Common myeloid progenitor, CD34-positive (primary cell): Measurements from ENCODE around the gene SLX9.
A peak's percentile ranks its signal among the peaks of the same experiment; 100 is the strongest.

ENCODE experiments used
- CTCF ChIA-PET: fragments of 350-600 bp; sonication (Branson Sonifier 250); formaldehyde crosslinking; loops from one replicate; lab custom pipeline; 2021; ENCODE audit warnings: antibody characterized with exemption; lab: Charles Lee
- POLR2A ChIA-PET: fragments of 350-600 bp; sonication (Branson Sonifier 250); formaldehyde crosslinking; loops from one replicate; lab custom pipeline; 2021; ENCODE audit warnings: antibody characterized with exemption; lab: Charles Lee
- DNase-seq, 3 donors: peaks; one replicate each; pipeline versions ENCODE4 v3.0.0 to v3.0.0-alpha.2; 2013
- H3K27ac ChIP-seq, 2 experiments: 1 replicate in 1 of 2; 2 replicates in 1 of 2; pipeline ENCODE4 v1.7.0; 2013; ENCODE audit warnings: inconsistent platforms in 2 of 2, low read length in 2 of 2, mild to moderate bottlenecking in 2 of 2, low read depth in 1 of 2, moderate library complexity in 1 of 2; ENCODE audit not compliant: severe bottlenecking in 2 of 2, insufficient read depth in 1 of 2, poor library complexity in 1 of 2
- H3K27me3 ChIP-seq, 5 experiments: replicated peaks in 2 of 5; 1 replicate in 3 of 5; 2 replicates in 2 of 5; pipeline versions ENCODE4 v1.6.1 to v1.7.0; 2013; ENCODE audit warnings: low read length in 4 of 5, mild to moderate bottlenecking in 2 of 5, moderate library complexity in 2 of 5, inconsistent platforms in 1 of 5; ENCODE audit not compliant: insufficient read depth in 5 of 5, control insufficient read depth in 4 of 5
- H3K36me3 ChIP-seq, 4 experiments: 1 replicate in 2 of 4; 2 replicates in 2 of 4; pipeline versions ENCODE4 v1.6.1 to v1.7.0; 2013; ENCODE audit warnings: low read length in 3 of 4, control low read depth in 1 of 4, mild to moderate bottlenecking in 1 of 4; ENCODE audit not compliant: control insufficient read depth in 4 of 4, insufficient read depth in 4 of 4
- H3K4me1 ChIP-seq, 4 experiments: 1 replicate in 3 of 4; 2 replicates in 1 of 4; pipeline versions ENCODE4 v1.6.1 to v1.7.1; 2013; ENCODE audit warnings: low read length in 3 of 4, mild to moderate bottlenecking in 3 of 4, control low read depth in 1 of 4, inconsistent platforms in 1 of 4, moderate library complexity in 1 of 4; ENCODE audit not compliant: control insufficient read depth in 4 of 4, insufficient read depth in 4 of 4; ENCODE audit errors: control extremely low read depth in 1 of 4
- H3K4me3 ChIP-seq, 7 experiments: 1 replicate in 4 of 7; 2 replicates in 3 of 7; pipeline versions ENCODE4 v1.5.1 to v1.7.0; 2013; ENCODE audit warnings: mild to moderate bottlenecking in 7 of 7, low read length in 6 of 7, moderate library complexity in 6 of 7, inconsistent platforms in 2 of 7, low read depth in 2 of 7, control low read depth in 1 of 7; ENCODE audit not compliant: insufficient read depth in 4 of 7, control insufficient read depth in 1 of 7; ENCODE audit errors: extremely low read depth in 1 of 7
- H3K9me3 ChIP-seq, 5 experiments: 1 replicate in 4 of 5; 2 replicates in 1 of 5; pipeline versions ENCODE4 v1.6.1 to v1.7.1; 2013; ENCODE audit warnings: low read length in 4 of 5, mild to moderate bottlenecking in 2 of 5, inconsistent platforms in 1 of 5, low read depth in 1 of 5, moderate library complexity in 1 of 5; ENCODE audit not compliant: control insufficient read depth in 4 of 5, insufficient read depth in 2 of 5; ENCODE audit errors: control extremely low read depth in 1 of 5
- whole genome bisulfite sequencing: methylation state at CpG from one replicate; pipeline ENCODE4 v1.1.5; 2013; ENCODE audit not compliant: insufficient coverage; 5-methylcytosine and 5-hydroxymethylcytosine counted together

SLX9 gene

DNA sequence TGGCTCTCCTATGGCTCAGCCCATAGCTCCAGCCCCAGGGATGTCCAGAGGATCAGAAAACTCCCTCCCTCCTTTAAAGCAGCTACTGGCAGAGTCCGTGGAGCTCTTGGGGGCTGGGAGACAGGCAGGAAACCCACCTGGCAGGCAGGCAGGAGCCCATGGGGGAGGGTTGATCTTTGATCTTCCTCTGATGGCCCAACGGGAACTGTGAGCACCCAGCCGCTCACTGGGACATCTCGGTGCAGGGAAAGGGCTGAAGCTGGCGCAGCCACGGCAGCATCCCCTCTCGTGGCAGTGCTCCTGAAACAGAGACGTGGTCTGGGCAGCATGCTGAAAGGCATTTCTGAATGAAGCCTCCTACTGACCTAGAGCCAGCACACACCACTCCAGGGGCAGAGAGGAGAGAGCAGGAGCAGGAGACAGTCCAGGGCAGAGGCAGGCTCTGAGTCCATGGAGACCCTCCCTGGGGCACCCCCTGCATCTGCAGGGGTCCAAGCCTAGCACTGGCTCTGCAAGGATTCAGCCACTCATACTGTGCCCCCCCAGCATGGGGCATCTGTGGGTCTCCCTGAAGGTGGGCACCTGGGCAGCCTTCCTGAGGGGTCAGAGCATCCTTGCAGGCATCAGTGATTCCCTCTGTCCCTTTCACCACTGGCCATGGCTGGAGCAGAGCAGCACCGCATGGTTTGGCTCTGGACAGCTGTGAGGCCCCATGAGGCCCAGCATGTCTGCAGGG lies 4.9 kb upstream of the SLX9 start:
- 96% methylated on average over 9 of the region's 9 CpGs for WGBS
- no peaks in the 10 kb centered on the region for H3K36me3 ChIP-seq
- no peaks in the 10 kb centered on the region for H3K9me3 ChIP-seq
- ChIA-PET CTCF (interaction anchor here (0.6 to 2.6 kb wide), 13 partner anchors 9 to 424 kb away, joined by 3 to 10 read pairs (median 3); partner anchors contain the start of gene UBE2G2), POLR2A (no interaction called here)
- H3K27ac ChIP-seq: no peak overlapping the region
- H3K4me3 ChIP-seq: no peak overlapping the region
- H3K4me1 ChIP-seq: peaks cover 0 to 43% (median 39%) of the 10 kb centered on the region in 4 experiments
- H3K27me3 ChIP-seq: peaks cover 0 to 2% (median 0%) of the 10 kb centered on the region in 5 experiments
- no peak for DNase-seq

DNA sequence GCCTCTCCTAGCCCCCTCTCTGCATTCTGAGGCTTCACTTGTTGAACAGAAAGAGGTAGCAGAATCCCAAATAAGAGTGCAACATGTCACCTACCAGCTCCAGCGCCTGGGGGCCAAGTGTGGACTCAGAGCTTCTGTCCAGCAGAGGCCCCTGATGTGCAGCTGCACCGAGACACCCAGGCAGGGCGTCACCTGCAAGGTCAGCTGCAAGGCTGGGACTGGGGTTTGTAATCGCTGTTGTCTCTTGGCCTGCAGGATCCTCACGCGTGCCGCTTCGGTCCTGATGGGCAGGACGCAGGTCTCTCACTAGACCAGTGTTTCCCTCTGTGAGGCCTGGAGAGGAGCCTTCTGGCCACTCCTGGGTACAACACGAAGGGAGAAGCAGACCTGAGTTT lies 4.3 kb upstream of the SLX9 start:
- ChIA-PET POLR2A (no interaction called here), CTCF (interaction anchor here (0.8 to 2.6 kb wide), 6 partner anchors 9 to 81 kb away, joined by 3 to 10 read pairs (median 4); no protein-coding TSS in a partner anchor)
- peaks cover 0 to 2% (median 0%) of the 10 kb centered on the region in 5 experiments for H3K27me3 ChIP-seq
- no peaks in the 10 kb centered on the region for H3K36me3 ChIP-seq
- H3K27ac ChIP-seq: no peak overlapping the region
- H3K4me1 ChIP-seq: peaks cover 2 to 37% (median 36%) of the 10 kb centered on the region in 4 experiments
- no peak for DNase-seq
- 96% methylated on average over 9 of the region's 10 CpGs for WGBS
- H3K4me3 ChIP-seq: no peak overlapping the region
- H3K9me3 ChIP-seq: no peaks in the 10 kb centered on the region

DNA sequence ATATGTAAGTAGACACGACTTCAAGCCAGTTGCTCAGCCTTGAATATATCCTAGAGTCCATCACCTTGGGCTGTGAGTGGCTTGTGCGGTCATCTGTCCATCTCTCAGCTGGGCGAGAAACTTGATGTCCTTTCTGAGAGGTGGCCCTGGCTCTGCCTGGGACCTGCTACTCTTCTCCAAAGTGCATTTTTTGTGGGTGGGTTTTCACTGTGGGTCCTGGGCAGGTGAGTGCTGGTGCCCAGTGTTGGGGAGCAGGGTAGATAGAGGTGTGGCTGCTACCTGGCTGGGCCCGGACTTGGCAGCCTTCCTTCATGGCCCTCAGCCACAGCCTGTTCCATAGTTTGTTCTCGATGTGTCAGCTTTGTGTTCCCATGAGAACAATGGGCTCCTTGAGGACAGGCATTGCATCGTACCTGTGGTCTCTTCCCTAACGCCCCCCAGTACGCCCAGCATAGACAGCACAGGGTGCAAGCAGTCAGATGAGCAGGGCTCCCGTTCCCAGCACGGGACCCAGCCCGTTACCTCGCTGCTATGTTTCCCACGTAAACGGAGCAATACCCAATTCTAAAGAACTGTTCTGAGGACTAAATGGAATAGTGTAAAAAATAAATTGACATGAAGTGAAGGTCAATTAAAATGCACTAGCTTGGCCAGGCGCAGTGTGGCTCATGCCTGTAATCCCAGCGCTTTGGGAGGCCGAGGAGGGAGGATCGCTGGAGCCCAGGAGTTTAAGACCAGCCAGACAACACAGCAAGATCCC lies 877 bp upstream of the SLX9 start:
- no peak overlapping the region for H3K27ac ChIP-seq
- CTCF ChIA-PET: interaction anchor here (1.0 to 1.3 kb wide), 3 partner anchors 9 to 11 kb away, joined by 3 to 4 read pairs (median 3); no protein-coding TSS in a partner anchor

DNA sequence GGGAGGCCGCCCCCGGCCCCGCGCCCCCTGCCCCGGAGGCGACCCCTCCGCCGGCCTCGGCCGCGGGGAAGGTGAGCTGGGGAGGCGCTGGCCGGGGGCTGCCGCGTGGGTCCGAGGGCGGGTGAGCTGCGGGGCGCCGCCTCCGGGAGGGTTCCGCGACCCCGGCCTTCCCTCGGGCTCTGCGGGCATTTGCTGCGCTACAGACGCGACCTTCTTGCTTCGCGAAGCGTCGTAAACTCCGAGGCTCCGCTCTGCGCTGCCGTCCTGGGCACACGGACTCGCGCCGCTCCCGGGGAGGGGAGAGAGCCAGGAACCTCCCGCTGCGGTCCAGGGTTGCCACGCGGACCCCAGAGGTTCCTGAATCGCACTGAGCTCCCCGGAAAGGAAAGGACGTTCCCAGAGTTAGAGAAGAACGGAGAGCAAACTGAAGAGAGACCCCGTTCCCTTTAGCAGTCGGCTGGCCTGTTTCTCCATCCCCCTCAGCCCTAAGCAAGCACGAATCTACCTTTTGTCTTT lies 345 bp downstream of the SLX9 start:
- peak in 2 of 3 donors; percentile 39 to 50 for DNase-seq
- ChIA-PET POLR2A (interaction anchor here (1.0 kb wide), 1 partner anchor 15 kb away, joined by 4 read pairs; no protein-coding TSS in a partner anchor), CTCF (interaction anchor here (1.2 to 1.3 kb wide), 3 partner anchors 9 to 198 kb away, joined by 3 to 4 read pairs (median 4); no protein-coding TSS in a partner anchor)
- WGBS: 0% methylated on average over 25 of the region's 53 CpGs
- H3K27me3 ChIP-seq: no peaks in the 10 kb centered on the region
- no peaks in the 10 kb centered on the region for H3K9me3 ChIP-seq
- H3K36me3 ChIP-seq: peaks cover 7 to 26% (median 19%) of the 10 kb centered on the region in 4 experiments
- peaks cover 11 to 30% (median 23%) of the 10 kb centered on the region in 4 experiments for H3K4me1 ChIP-seq
- H3K27ac ChIP-seq: peak overlapping the region in 1 of 2 experiments; percentile 46
- peak overlapping the region; percentile 73 to 95 (median 87) for H3K4me3 ChIP-seq

More for the DNA sequence above, 877 bp upstream of the SLX9 start:
- Histone ChIP-seq H3K4me3 (peak overlapping the region; percentile 73 to 95 (median 87)), H3K4me1 (peaks cover 11 to 30% (median 23%) of the 10 kb centered on the region in 4 experiments), H3K27me3 (no peaks in the 10 kb centered on the region), H3K36me3 (peaks cover 0 to 14% (median 8%) of the 10 kb centered on the region in 4 experiments), H3K9me3 (no peaks in the 10 kb centered on the region)
- 92% methylated on average over 17 of the region's 18 CpGs for WGBS
- no peak for DNase-seq
- POLR2A ChIA-PET: no interaction called here

DNA sequence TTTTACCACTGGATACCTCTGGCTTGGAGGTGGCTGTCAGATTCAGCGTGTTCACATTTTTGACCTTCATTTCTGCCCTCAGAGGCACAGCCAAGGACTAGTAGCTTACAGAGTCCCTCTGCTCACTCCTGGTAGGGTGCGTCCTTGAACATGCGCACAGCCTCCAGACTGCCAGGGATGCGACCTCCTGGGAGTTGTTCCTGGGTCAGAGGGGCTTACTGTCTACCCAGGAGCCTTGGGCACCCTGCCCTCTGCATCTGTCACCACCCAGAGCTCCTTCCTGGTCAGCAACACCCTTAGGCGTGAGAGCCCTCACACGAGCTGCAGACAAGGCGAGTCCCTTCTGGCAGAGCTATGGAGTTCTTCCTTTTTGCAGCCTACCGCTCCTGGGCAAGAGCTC lies 1.7 kb downstream of the SLX9 start:
- CTCF ChIA-PET: interaction anchor here (0.7 to 13.3 kb wide), 7 partner anchors 8 to 197 kb away, joined by 3 to 193 read pairs (median 3); partner anchors contain the start of gene UBE2G2
- Histone ChIP-seq H3K27me3 (no peaks in the 10 kb centered on the region), H3K27ac (no peak overlapping the region), H3K4me1 (peaks cover 11 to 31% (median 30%) of the 10 kb centered on the region in 4 experiments), H3K36me3 (peaks cover 7 to 36% (median 23%) of the 10 kb centered on the region in 4 experiments), H3K9me3 (no peaks in the 10 kb centered on the region), H3K4me3 (peak overlapping the region in 1 of 7 experiments; percentile 73)
- no peak for DNase-seq
- 99% methylated on average over 8 of the region's 8 CpGs for WGBS
- POLR2A ChIA-PET: interaction anchor here (0.7 kb wide), 1 partner anchor 144 kb away, joined by 3 read pairs; no protein-coding TSS in a partner anchor

DNA sequence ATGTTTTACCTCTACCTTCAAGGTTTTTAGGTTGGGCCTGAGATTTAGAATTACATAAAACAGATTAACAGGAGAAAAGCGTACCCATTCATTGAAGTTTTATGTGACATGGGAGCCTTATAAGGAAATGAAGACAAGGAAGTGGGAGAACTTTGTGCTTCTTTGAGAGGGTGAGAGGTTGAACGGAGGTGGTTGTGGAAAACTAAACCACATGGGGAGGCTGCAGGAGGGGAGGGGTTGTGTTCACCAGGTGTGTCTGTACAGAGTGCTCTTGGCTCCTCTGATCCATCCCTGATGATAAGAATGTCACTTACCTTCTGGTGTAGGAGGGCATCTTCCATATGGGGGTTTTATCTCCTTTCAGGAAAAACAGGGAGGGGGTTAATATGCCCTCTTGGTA lies 2.7 kb downstream of the SLX9 start:
- H3K4me3 ChIP-seq: no peak overlapping the region
- no peaks in the 10 kb centered on the region for H3K9me3 ChIP-seq
- H3K36me3 ChIP-seq: peaks cover 11 to 46% (median 26%) of the 10 kb centered on the region in 4 experiments
- H3K27me3 ChIP-seq: no peaks in the 10 kb centered on the region
- H3K4me1 ChIP-seq: peaks cover 11 to 36% (median 33%) of the 10 kb centered on the region in 4 experiments
- CTCF ChIA-PET: interaction anchor here (1.8 to 13.3 kb wide), 4 partner anchors 9 to 196 kb away, joined by 11 to 196 read pairs (median 134); no protein-coding TSS in a partner anchor
- no peak for DNase-seq
- no peak overlapping the region for H3K27ac ChIP-seq
- WGBS: 85% methylated on average over 2 of the region's 2 CpGs
- POLR2A ChIA-PET: no interaction called here
